Measurements from ENCODE around the gene ADIRF. TPM values are rescaled to one million over a fixed set of nuclear protein-coding genes. Genes with fewer than 3 reads are reported as not detected.
"Not testable (repeated sequence)": the region's sequence is repeated elsewhere in the genome, so short reads cannot be mapped to it uniquely, and the experiment has no call there.

ADIRF gene
- total RNA-seq, 2 donors from 2014 or later: 0.53 TPM; not detected in 1

DNA sequence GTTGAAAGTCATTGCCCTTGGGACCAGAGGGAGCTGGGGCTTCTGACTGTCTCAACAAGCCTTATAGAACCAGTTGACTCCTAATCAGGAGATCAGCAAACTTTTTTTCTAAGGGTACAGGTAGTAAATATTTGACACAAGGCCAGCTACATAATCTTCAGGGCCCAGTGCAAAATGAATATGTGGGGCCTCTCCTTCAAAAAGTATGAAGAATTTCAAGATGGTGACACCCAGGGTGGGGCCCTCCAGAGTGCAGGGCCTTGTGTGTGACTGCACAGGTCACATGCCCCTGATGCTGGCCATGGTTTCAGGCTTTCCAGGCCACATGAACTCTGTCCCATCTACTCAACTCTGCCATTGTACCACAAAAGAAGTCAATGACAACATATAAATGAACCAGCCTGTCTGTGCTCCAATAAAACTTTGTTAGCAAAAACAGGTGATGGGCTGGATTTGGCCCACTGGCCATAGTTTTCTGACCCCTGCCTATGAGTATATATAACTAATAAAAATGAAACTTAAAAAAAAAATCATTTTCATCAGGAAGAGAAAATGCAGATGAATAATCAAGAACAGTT, 17.0 kb upstream of the ADIRF start:
- no peak overlapping the region for H3K27ac ChIP-seq (ENCODE audit: low read depth, low read length)
- peaks cover 15% of the 10 kb centered on the region for H3K4me1 ChIP-seq (ENCODE audit: control insufficient read depth, insufficient read depth, low read length)
- H3K4me1 Mint-ChIP-seq: peaks cover 8% of the 10 kb centered on the region
- H3K27me3 Mint-ChIP-seq (ENCODE audit: insufficient read depth): peaks cover 6% of the 10 kb centered on the region
- no peaks in the 10 kb centered on the region for H3K36me3 ChIP-seq (ENCODE audit: control insufficient read depth, insufficient read depth, low read length)
- peaks cover 39% of the 10 kb centered on the region for H3K9me3 Mint-ChIP-seq
- no peak overlapping the region for H3K9ac ChIP-seq (ENCODE audit: extremely low read depth, low read length, poor library complexity, severe bottlenecking)
- no peaks in the 10 kb centered on the region for H3K27me3 ChIP-seq (ENCODE audit: control insufficient read depth, insufficient read depth, low read length, poor library complexity, severe bottlenecking)
- peaks cover 23% of the 10 kb centered on the region for H3K9me3 ChIP-seq (ENCODE audit: control insufficient read depth, low read length)
- H3K27ac Mint-ChIP-seq: no peak overlapping the region
- DNase-seq: no peak
- H3K4me3 Mint-ChIP-seq: no peak overlapping the region
- TF ChIP-seq, protein P1, sequence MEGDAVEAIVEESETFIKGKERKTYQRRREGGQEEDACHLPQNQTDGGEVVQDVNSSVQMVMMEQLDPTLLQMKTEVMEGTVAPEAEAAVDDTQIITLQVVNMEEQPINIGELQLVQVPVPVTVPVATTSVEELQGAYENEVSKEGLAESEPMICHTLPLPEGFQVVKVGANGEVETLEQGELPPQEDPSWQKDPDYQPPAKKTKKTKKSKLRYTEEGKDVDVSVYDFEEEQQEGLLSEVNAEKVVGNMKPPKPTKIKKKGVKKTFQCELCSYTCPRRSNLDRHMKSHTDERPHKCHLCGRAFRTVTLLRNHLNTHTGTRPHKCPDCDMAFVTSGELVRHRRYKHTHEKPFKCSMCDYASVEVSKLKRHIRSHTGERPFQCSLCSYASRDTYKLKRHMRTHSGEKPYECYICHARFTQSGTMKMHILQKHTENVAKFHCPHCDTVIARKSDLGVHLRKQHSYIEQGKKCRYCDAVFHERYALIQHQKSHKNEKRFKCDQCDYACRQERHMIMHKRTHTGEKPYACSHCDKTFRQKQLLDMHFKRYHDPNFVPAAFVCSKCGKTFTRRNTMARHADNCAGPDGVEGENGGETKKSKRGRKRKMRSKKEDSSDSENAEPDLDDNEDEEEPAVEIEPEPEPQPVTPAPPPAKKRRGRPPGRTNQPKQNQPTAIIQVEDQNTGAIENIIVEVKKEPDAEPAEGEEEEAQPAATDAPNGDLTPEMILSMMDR (conservative IDR thresholded peaks at IDR 0.05): no peak
- H3K36me3 Mint-ChIP-seq (ENCODE audit: low read depth): peaks cover 12% of the 10 kb centered on the region
- no peak overlapping the region for H3K4me3 ChIP-seq (ENCODE audit: low read length)

DNA sequence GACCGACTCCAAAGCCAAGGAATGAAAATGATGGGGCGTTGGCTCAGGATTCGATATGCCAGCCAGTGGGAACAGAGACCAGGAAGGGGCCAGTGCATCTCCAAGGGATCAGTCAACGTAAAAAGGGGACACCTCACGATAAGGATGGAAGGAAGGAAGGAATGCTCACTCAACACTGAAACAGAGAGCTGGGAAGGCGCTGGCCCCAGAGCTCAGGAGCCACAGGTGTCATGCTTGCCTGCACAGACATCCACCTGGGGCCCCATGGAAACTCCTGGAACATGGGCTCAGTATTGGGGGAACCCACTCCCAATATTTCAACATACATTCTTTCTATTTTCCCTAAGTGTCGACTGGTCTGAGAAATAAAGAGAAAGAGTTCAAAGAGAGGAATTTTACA, 16.2 kb upstream of the ADIRF start:
- H3K9me3 ChIP-seq (ENCODE audit: control insufficient read depth, low read length): peaks cover 23% of the 10 kb centered on the region
- no peak overlapping the region for H3K4me3 ChIP-seq (ENCODE audit: low read length)
- Mint-ChIP-seq H3K36me3 (ENCODE audit: low read depth) (peaks cover 12% of the 10 kb centered on the region), H3K9me3 (peaks cover 39% of the 10 kb centered on the region), H3K27ac (no peak overlapping the region), H3K27me3 (ENCODE audit: insufficient read depth) (peaks cover 2% of the 10 kb centered on the region), H3K4me1 (peaks cover 8% of the 10 kb centered on the region), H3K4me3 (no peak overlapping the region)
- 93 to 98% methylated on average over 6 to 7 of the region's 7 CpGs for WGBS, 2 experiments (ENCODE audit: insufficient coverage in 1 of 2, insufficient read length in 1 of 2)
- no peaks in the 10 kb centered on the region for H3K27me3 ChIP-seq (ENCODE audit: control insufficient read depth, insufficient read depth, low read length, poor library complexity, severe bottlenecking)
- H3K36me3 ChIP-seq (ENCODE audit: control insufficient read depth, insufficient read depth, low read length): no peaks in the 10 kb centered on the region
- DNase-seq: no peak
- H3K9ac ChIP-seq (ENCODE audit: extremely low read depth, low read length, poor library complexity, severe bottlenecking): no peak overlapping the region
- H3K4me1 ChIP-seq (ENCODE audit: control insufficient read depth, insufficient read depth, low read length): peaks cover 15% of the 10 kb centered on the region
- H3K27ac ChIP-seq (ENCODE audit: low read depth, low read length): no peak overlapping the region
- TF ChIP-seq, protein P1 (conservative IDR thresholded peaks at IDR 0.05): no peak

DNA sequence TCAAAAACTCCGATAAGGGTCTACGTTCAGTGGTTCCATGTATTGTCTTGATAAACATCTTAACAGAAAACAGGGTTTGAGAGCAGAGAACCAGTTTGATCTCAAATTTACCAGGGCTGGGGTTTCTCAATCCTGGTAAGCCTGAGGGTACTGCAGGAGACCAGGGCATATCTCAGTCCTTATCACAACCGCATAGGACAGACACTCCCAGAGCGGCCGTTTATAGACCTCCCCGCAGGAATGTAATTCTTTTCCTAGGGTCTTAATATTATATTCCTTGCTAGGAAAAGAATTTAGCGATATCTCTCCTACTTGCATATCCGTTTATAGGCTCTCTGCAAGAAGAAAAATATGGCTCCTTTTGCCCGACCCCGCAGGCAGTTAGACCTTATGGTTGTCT, 15.6 kb upstream of the ADIRF start:
- H3K9me3 Mint-ChIP-seq: peaks cover 39% of the 10 kb centered on the region
- not testable (repeated sequence) for H3K36me3 ChIP-seq (ENCODE audit: control insufficient read depth, insufficient read depth, low read length); H3K9ac ChIP-seq (ENCODE audit: extremely low read depth, low read length, poor library complexity, severe bottlenecking); H3K27ac ChIP-seq (ENCODE audit: low read depth, low read length); H3K4me3 ChIP-seq (ENCODE audit: low read length); H3K4me3 Mint-ChIP-seq; H3K4me1 Mint-ChIP-seq; H3K27ac Mint-ChIP-seq; H3K27me3 Mint-ChIP-seq (ENCODE audit: insufficient read depth); H3K27me3 ChIP-seq (ENCODE audit: control insufficient read depth, insufficient read depth, low read length, poor library complexity, severe bottlenecking)
- WGBS, 2 experiments (ENCODE audit: insufficient coverage in 1 of 2, insufficient read length in 1 of 2): 92 to 100% methylated on average over 5 to 10 of the region's 10 CpGs
- H3K9me3 ChIP-seq (ENCODE audit: control insufficient read depth, low read length): peaks cover 23% of the 10 kb centered on the region
- DNase-seq: peak; percentile 64
- H3K36me3 Mint-ChIP-seq (ENCODE audit: low read depth): peaks cover 12% of the 10 kb centered on the region
- H3K4me1 ChIP-seq (ENCODE audit: control insufficient read depth, insufficient read depth, low read length): peaks cover 15% of the 10 kb centered on the region
